GM21825 (cell line): ENCODE data around the gene PTCRA.
"Not testable (repeated sequence)": the region's sequence is repeated elsewhere in the genome, so short reads cannot be mapped to it uniquely, and the experiment has no call there.

ENCODE experiments used
- ATAC-seq: cut with Tn5 transposase; IDR thresholded peaks from one replicate; pipeline ENCODE4 v1.9.1; 2021; ENCODE audit warnings: mild to moderate bottlenecking, moderate library complexity; ENCODE audit not compliant: unreplicated experiment

PTCRA gene

DNA sequence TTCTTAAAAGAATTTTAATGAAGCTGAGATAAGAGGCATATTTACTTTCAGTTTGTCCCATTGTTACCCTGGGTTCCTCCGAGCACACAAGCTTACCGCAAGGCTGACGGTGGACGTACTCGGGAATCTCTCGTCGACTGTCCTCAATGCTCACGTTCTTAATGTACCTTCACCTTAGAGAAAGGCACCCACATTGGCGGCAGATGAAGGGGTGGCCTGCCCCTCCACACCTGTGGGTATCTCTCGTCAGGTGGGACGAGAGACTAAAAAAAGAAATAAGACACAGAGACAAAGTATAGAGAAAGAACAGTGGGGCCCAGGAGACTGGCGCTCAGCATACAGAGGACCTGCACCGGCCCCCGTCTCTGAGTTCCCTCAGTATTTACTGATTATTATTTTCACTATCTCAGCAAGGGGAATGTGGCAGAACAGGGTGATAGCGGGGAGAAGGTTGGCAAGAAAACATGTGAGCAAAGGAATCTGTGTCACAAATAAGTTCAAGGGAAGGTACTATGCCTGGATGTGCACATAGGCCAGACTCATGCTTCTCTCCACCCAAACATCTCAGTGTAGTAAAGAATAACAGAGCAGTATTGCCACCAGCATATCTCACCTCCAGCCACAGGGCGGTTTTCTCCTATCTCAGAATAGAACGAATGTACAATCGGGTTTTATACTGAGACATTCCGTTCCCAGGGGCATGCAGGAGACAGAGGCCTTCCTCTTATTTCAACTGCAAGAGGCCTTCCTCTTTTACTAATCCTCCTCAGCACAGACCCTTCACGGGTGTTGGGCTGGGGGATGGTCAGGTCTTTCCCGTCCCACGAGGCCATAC lies 13.2 kb upstream of the PTCRA start:
- ATAC-seq, result not testable (repeated sequence)

DNA sequence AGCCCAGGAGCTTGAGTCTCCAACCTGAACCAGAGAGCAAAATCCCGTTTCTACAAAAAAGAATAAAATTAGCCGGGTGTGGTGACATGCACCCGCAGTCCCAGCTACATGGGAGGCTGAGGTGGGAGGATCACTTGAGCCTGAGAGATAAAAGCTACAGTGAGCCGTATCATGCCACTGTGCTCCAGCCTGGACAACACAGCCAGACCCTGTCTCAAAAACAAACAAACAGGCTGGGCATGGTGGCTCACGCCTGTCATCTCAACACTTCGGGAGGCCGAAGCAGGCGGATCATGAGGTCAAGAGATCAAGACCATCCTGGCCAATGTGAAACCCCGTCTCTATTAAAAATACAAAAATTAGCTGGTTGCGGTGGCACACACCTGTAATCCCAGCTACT lies 11.4 kb upstream of the PTCRA start:
- no peak for ATAC-seq

GRCh38 chr6:42907336-42907735 lies 8.5 kb upstream of the PTCRA start:
- no peak for ATAC-seq

DNA sequence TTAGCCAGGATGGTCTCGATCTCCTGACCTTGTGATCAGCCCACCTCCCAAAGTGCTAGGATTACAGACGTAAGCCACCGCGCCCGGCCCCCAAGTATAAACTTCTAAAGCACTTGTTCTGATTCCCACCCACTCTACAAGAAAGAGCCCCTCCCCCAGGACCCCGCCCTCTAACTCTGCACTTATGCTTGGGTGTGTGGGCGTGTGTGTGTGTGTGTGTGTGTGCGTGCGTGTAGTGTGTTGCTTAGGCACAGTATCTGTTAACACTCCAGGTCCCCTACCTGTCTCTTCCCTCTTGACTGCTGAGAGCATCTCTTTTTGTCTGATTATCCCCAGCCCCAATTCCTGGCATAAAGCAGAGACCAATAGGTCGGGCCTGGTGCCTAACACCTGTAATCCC lies 6.0 kb upstream of the PTCRA start:
- ATAC-seq, result no peak

DNA sequence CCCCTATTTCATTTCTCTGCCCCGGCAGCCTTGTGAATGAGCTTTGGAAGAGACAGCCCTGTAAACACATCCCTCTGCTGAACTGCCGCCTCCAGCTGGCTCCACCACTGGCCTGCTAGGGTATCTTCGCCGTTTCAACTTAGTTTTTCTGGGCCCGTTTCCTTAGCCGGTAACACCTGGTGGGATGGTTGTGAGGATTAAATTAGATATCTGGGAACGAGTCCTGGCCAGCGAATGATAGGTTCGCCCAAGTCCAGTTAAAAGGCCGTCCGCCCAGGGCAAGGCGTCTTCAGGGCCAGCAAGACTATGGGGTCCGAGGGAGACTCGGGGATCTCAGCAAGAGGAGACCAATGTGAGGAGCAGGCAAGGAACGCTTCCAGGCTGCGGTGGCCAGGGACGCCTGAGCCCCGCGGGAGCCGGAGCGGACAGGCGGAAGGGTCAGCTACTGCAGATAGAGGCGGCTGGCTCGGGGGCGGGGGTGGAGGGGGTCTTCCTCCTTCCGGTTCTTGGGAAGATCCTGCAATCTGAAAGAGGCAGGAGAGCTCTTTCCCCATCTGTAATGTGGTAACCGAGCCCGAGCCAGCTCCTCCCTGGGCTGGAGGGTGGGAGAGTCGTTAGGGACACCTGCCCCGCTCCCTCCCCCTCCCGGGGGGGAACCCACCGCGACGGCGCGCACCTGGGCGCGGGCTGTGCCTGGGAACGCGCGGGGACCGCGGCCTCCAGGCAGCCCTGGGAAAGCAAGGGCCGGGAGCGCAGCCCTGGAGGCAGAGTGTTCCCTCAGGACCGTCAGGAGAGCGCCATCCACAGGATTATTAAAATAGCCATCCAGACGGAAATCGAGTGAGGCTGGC lies 4.5 kb upstream of the PTCRA start:
- ATAC-seq, result no peak

DNA sequence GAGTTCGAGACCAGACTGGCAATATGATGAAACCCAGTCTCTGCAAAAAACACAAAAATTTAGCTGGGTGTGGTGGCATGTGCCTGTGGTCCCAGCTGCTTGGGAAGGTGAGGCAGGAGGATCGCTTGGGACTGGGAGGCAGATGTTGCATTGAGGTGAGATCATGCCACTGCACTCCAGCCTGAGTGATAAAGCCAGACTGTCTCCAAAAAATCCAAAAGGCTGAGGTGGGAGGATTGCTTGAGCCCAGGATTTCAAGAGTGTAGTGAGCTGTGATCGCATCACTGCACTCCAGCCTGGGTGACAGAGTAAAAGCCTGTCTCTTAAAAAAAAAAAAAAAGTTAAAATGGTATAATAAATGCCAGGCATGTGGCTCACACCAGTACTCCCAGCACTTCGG lies 1.3 kb upstream of the PTCRA start:
- no peak for ATAC-seq

DNA sequence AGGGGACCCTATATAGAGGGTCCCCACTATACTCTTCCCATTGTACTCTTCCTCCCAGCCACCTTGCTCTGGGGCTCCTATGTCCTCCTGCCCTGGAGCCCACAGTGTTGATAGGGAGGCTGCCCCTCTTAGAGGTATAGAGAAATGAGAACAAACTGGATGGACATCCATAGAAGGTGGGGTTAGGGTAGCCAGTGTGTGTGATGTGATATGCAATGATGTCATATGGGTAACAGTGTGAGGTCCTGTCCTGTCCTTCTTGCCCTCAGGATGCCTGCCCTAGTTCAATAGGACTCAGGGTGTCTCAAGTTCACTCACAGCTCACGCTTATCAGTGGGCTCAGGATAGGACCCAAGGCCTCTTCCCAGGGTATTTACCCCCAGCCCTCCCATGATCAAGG lies 435 bp downstream of the PTCRA start:
- ATAC-seq, result no peak

GRCh38 chr6:42921801-42922200 lies 5.9 kb downstream of the PTCRA start:
- no peak for ATAC-seq

DNA sequence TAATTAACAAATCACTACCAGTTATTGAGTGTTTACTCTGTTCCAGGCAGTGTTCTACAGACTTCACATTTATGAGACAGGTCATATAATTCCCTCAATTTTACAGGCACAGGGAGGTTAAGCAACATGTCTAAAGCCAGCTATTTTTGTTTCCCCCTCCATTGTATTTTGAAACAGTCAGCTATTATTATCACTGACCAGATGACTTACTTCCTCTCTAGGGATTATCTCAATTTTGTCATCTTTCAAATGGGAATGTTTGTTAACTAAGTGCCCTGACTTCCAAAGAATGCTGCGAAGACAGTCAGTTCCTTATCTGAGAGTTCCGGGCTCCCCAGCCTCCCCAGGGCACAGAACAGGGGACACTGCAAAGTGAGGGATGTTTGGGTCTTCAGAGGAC lies 7.8 kb downstream of the PTCRA start:
- no peak for ATAC-seq

GRCh38 chr6:42925248-42925857 lies 9.5 kb downstream of the PTCRA start:
- ATAC-seq, result no peak

- peak; percentile 68 for ATAC-seq
Measured at GRCh38 chr6:42928986-42929820, 13.3 kb downstream of the PTCRA start, which contains the start of gene CNPY3. Gene CNPY3, plus strand, starts transcription at chr6:42929480. Its CDS starts 91 bp downstream, at chr6:42929571.

DNA sequence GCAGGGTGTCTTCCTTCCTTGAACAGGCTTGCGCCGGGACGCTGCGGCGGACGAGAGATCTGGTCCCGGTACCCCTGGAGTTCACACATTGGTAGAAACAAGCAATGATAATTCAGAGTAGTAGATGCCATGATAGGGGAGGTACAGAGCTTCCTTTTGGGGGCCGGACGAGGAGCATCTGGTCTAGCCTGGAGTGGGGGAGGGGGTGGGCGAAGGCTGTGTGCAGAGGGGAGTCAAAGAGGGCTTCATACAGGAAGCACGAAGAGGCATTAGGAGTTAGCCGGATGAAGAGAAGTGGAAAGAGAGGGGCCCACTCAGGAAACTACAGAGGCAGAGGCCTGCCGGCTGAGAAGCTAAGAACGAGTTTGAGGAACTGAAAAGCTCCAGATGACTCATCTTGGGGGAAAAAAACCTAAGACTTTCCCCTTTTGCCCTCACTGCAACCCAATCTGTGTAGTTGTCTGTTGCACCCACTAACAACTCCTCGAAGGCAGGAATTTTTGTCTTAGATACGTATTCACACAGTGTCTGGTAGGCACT lies 14.0 kb downstream of the PTCRA start:
- ATAC-seq, result peak; percentile 52

DNA sequence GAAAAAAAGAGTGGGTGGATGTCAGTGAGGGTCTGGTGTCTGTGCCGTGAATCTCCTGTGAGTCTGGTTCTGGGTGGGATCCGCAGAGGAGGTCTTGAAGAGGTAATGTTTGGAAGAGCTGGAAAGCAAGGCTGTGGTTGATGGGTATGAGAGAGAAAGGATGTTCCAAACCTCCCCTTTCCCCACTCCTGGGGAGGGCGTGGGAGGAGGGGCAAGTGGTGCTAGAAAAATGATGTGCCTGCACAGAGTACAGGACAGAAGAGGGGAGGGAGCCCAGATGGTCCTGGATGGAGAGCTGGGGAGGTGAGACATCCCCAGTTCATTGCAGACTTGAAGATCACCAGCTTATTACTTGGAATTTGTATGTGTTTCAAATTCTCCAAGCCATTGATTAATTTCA lies 16.6 kb downstream of the PTCRA start:
- ATAC-seq, result no peak

DNA sequence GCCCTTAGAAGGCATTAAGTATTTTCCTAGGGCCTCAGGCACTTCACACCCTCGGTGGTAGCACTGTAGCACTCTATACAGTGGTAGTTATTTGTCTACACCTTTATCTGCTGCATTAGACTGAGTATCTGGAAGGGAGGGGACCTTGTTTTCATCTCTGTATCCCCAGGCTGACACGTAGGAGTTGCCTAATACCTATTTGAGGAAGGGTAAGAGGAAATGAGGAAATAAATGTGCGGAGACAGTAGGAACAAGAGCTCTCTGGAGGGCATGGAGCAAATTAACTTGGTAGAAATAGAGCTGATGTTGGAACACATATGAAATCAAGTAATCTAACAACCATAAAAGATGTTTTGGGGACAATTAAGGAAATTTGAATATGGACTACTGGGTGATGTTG lies 17.4 kb downstream of the PTCRA start:
- no peak for ATAC-seq

GRCh38 chr6:42935322-42935721 lies 19.5 kb downstream of the PTCRA start:
- no peak for ATAC-seq

- no peak for ATAC-seq
Measured at GRCh38 chr6:42936398-42936797, 20.5 kb downstream of the PTCRA start.

DNA sequence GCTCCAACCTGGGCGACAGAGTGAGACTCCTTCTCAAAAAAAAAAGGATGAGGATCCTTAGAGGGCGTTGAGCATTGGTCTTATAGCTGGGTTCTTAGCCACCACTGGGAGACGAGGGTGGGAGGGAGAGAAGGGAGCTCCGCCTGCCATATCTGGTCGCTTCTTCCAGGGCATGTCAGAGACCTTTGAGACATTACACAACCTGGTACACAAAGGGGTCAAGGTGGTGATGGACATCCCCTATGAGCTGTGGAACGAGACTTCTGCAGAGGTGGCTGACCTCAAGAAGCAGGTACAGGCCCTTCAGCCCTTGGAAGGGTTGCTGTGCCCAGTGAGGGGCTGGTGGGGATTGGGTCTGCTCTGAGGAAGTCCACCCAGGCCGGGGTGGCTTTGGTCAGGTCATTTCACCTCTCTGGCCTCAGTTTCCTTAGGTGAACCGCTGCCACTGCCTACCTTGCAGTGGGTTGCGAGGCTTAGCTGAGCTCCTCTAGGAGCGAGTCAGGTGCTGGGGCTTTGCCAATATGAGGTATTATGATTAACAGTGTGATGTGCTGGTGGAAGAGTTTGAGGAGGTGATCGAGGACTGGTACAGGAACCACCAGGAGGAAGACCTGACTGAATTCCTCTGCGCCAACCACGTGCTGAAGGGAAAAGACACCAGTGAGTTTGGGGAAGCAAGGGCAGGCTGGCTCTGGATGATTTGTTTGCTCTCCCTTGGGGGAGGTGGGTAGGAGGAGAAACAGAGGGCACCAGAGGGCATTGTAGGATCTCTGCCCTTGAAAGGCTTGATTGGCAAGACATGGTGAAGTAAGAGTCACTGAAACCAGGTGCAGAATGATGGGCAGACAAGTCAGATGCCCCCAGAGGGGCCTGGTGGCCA lies 21.9 kb downstream of the PTCRA start:
- no peak for ATAC-seq

DNA sequence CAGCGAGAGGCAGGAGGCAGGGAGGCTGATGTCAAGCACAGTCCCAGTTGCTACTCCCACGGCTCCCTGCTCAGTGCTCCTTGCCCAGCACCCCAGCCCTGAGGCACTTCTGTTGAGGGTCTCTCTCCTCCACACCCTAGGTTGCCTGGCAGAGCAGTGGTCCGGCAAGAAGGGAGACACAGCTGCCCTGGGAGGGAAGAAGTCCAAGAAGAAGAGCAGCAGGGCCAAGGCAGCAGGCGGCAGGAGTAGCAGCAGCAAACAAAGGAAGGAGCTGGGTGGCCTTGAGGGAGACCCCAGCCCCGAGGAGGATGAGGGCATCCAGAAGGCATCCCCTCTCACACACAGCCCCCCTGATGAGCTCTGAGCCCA lies 22.6 kb downstream of the PTCRA start:
- no peak for ATAC-seq

DNA sequence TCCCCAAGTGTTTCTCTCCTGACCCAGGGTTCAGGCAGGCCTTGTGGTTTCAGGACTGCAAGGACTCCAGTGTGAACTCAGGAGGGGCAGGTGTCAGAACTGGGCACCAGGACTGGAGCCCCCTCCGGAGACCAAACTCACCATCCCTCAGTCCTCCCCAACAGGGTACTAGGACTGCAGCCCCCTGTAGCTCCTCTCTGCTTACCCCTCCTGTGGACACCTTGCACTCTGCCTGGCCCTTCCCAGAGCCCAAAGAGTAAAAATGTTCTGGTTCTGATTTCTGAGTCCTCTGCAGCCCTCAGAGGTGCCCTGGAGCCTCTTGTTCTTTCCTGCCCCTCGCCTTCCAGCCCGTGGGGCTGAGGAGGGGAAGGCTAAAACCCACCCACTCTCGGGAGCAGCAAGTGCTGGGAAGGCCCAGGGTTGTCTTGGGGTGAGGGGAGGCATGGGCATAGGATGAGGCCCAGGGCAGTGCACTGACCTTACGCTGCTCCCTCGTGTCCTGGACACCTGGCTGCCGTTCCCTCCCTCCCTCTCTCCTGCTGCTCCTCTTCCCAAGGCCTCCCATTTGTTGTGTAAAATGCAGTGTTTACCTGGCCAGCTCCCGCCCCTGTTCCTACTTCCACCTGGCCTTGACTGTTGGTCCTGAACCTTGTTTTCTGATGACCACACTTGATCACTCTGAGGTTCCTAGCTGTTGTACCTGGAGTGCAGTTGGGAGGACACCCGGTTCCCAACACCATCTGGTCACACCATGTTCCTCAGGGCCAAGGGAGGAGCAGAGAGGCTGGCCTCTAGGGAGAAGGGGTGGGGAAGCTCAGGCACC lies 23.3 kb downstream of the PTCRA start:
- no peak for ATAC-seq
